Osteoblast (primary cell): ENCODE data around the gene JPT1. TPM values are rescaled to one million over a fixed set of nuclear protein-coding genes. Genes with fewer than 3 reads are reported as not detected.
"Not testable (repeated sequence)": the region's sequence is repeated elsewhere in the genome, so short reads cannot be mapped to it uniquely, and the experiment has no call there.

Experiments used
- DNase-seq: peaks from one replicate; pipeline ENCODE4 v3.0.0; 2011; ENCODE audit warnings: low spot score, mixed read lengths; ENCODE audit not compliant: insufficient read length; ENCODE audit errors: missing footprints
- H2AFZ ChIP-seq: 2 replicates; pipeline ENCODE4 v1.6.0; 2011; ENCODE audit warnings: mild to moderate bottlenecking, low read length
- H3K27ac ChIP-seq: 2 replicates; pipeline ENCODE4 v1.5.1; 2011; ENCODE audit warnings: mild to moderate bottlenecking, low read depth, low read length, moderate library complexity
- H3K27me3 ChIP-seq: 2 replicates; pipeline ENCODE4 v1.6.0; 2012; ENCODE audit warnings: mild to moderate bottlenecking, control low read depth, inconsistent platforms, low read length, moderate library complexity; ENCODE audit not compliant: insufficient read depth
- H3K36me3 ChIP-seq: 2 replicates; pipeline ENCODE4 v1.5.1; 2011; ENCODE audit warnings: mild to moderate bottlenecking, low read length, control low read depth, moderate library complexity; ENCODE audit not compliant: insufficient read depth
- H3K4me1 ChIP-seq: 2 replicates; pipeline ENCODE4 v1.5.1; 2011; ENCODE audit warnings: mild to moderate bottlenecking, low read length, control low read depth, moderate library complexity; ENCODE audit not compliant: insufficient read depth
- H3K4me2 ChIP-seq: 2 replicates; pipeline ENCODE4 v1.6.0; 2011; ENCODE audit warnings: mild to moderate bottlenecking, low read length; ENCODE audit not compliant: insufficient read depth
- H3K4me3 ChIP-seq: fragments of 200-600 bp; sonication (generic); 3 replicates; pipeline ENCODE4 v1.5.1; 2012; ENCODE audit warnings: mild to moderate bottlenecking, low read length, inconsistent platforms; ENCODE audit not compliant: insufficient read depth
- H3K79me2 ChIP-seq: 2 replicates; pipeline ENCODE4 v1.6.0; 2012; ENCODE audit warnings: mild to moderate bottlenecking, low read length, control low read depth, inconsistent platforms; ENCODE audit not compliant: insufficient read depth
- H3K9me3 ChIP-seq: 2 replicates; pipeline ENCODE4 v1.5.1; 2011; ENCODE audit warnings: low read depth, low read length, control low read depth
- H4K20me1 ChIP-seq: 2 replicates; pipeline ENCODE4 v1.6.0; 2012; ENCODE audit warnings: mild to moderate bottlenecking, low read length, control low read depth; ENCODE audit not compliant: insufficient read depth
- total RNA-seq: library from RNA; depleted of rRNA; stranded (reverse); fragments of >200 nt; gene quantifications from 2 replicates; pipeline ENCODE4 v1.2.3, GENCODE V29; 2012
- TF ChIP-seq, protein P1 (sequence below): IDR thresholded peaks from 2 replicates; pipeline ENCODE4 v1.5.1; 2011; ENCODE audit warnings: mild to moderate bottlenecking, low read depth, low read length, moderate library complexity; ENCODE audit errors: extremely low read depth

The JPT1 gene
- total RNA-seq, 1 donor, result 60.8 TPM

DNA sequence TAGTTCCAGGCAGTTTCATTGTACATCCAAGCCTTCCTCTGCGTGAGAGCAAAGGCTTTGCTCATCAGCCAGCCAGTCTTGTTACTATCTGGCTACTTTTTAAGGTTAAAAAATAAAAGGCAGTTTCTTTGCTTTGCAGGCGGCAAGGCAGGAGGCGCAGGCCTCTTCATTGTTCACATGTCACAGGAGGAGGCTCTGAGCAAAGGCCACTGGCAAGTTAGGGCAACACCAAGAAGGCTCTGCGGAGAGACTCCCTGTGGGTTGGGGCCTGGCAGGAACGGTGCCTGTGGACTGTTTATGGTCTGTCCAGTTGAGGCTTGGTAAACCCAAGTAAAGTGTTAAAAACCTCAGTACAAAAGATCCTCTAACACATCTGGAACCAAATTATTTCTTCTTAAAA is 18.9 kb downstream of the JPT1 start:
- H3K79me2 ChIP-seq, result peaks cover 5% of the 10 kb centered on the region
- peak; percentile 4 for DNase-seq

DNA sequence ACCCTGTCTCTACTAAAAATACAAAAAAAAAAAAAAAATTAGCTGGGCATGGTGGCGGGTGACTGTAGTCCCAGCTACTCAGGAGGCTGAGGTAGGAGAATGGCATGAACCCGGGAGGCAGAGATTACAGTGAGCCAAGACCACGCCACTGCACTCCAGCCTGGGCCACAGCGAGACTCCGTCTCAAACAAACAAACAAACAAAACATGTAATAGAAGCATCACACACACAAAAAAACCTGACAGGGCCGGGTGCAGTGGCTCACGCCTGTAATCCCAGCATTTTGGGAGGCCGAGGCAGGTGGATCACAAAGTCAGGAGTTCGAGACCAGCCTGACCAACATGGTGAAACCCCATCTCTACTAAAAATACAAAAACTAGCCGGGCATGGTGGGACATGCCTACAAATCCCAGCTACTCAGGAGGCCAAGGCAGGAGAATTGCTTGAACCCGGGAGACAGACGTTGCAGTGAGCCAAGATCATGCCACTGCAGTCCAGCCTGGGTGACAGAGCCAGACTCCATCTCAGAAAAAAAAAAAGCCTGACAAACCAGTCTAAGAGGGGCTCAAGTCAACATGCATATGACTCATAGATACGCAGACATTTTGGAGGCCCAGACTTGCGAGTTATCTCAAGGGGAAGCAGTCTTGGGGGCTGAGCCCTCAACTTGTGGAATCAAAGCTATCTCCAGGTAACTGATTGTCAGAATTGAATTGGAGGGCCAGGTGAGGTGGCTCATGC is 20.5 kb downstream of the JPT1 start:
- H2AFZ ChIP-seq, H3K4me2 ChIP-seq, H4K20me1 ChIP-seq, H3K27ac ChIP-seq, H3K9me3 ChIP-seq, H3K4me1 ChIP-seq, H3K27me3 ChIP-seq, H3K79me2 ChIP-seq, H3K4me3 ChIP-seq: not testable (repeated sequence)
- DNase-seq, result peak; percentile 8
- H3K36me3 ChIP-seq, result peaks cover 35% of the 10 kb centered on the region

More for the DNA sequence above, 18.9 kb downstream of the JPT1 start:
- Histone ChIP-seq H3K4me2 (no peak overlapping the region), H3K27ac (no peak overlapping the region), H2AFZ (no peak overlapping the region), H4K20me1 (peaks cover under 1% of the 10 kb centered on the region), H3K4me1 (peaks cover 4% of the 10 kb centered on the region), H3K27me3 (no peaks in the 10 kb centered on the region), H3K36me3 (peaks cover 42% of the 10 kb centered on the region), H3K9me3 (no peaks in the 10 kb centered on the region), H3K4me3 (no peak overlapping the region)
- TF ChIP-seq, protein P1, sequence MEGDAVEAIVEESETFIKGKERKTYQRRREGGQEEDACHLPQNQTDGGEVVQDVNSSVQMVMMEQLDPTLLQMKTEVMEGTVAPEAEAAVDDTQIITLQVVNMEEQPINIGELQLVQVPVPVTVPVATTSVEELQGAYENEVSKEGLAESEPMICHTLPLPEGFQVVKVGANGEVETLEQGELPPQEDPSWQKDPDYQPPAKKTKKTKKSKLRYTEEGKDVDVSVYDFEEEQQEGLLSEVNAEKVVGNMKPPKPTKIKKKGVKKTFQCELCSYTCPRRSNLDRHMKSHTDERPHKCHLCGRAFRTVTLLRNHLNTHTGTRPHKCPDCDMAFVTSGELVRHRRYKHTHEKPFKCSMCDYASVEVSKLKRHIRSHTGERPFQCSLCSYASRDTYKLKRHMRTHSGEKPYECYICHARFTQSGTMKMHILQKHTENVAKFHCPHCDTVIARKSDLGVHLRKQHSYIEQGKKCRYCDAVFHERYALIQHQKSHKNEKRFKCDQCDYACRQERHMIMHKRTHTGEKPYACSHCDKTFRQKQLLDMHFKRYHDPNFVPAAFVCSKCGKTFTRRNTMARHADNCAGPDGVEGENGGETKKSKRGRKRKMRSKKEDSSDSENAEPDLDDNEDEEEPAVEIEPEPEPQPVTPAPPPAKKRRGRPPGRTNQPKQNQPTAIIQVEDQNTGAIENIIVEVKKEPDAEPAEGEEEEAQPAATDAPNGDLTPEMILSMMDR, result no peak

DNA sequence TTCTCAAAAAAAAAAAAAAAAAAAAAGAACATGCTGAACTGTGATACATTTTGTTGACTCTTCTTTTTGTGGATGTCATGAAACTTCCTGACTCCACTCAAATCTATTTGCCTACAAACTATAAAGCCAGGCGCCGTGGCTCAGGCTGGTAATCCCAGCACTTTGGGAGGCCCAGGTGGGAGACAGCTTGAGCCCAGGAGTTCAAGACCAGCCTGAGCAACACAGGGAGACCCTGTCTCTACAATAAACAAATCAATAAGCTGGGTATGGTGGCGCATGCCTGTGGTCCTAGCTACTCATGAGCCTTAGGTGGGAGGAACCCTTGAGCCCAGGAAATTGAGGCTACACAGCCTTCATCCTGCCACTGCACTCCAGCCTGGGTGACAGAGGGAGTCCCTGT is 21.3 kb downstream of the JPT1 start:
- Histone ChIP-seq H3K27me3 (no peaks in the 10 kb centered on the region), H3K36me3 (peaks cover 34% of the 10 kb centered on the region), H3K27ac (no peak overlapping the region), H3K4me1 (peaks cover 7% of the 10 kb centered on the region), H4K20me1 (peaks cover 4% of the 10 kb centered on the region), H3K79me2 (peaks cover 4% of the 10 kb centered on the region), H3K4me3 (no peak overlapping the region), H2AFZ (no peak overlapping the region), H3K4me2 (no peak overlapping the region), H3K9me3 (no peaks in the 10 kb centered on the region)
- peak; percentile 44 for DNase-seq
- TF ChIP-seq, protein P1, result no peak

DNA sequence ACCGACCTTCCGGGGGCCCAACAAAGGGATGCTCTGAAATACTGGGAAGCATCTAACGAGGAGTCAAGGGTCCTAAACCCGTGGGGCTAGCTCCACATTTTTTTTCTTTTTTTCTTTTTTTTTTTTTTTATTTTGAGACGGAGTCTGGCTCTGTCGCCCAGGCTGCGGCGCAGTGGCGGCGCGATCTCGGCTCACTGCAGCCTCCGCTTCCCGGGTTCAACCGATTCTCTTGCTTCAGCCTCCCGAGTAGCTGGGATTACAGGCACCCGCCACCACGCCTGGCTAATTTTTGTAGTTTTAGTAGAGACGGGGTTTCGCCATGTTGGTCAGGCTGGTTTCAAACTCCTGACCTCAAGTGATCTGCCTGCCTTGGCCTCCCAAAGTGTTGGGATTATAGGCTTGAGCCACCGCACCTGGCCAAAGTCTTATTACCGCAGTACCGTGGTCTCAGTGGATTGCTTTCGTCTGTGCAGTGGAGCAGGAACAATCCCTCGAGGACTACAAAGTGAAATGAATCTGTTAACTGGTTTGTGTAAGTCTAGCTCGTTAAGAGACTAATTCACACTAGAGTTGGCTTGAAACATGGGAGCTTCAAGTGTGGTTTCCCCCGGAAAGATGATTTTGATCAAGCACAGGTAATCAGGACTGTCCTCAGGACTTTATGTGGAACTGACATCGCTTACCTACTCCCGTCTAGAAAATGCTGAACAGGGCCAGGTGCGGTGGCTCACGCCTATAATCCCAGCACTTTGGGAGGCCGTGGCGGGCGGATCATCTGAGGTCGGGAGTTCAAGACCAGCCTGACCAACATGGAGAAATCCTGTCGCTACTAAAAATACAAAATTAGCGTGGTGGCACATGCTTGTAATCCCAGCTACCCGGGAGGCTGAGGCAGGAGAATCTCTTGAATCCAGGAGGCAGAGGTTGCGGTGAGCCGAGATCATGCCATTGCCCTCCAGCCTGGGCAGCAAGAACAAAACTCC is 22.0 kb downstream of the JPT1 start:
- H2AFZ ChIP-seq, result peak overlapping the region; percentile 90
- peak overlapping the region; percentile 88 for H3K4me3 ChIP-seq
- H3K9me3 ChIP-seq, DNase-seq, H3K79me2 ChIP-seq, H3K4me1 ChIP-seq, H3K27me3 ChIP-seq, H4K20me1 ChIP-seq: not testable (repeated sequence)
- peaks cover 32% of the 10 kb centered on the region for H3K36me3 ChIP-seq
- peak overlapping the region; percentile 63 for H3K27ac ChIP-seq
- peak overlapping the region; percentile 93 for H3K4me2 ChIP-seq
